Suprapubic skin (tissue), 3 donors: Measurements from ENCODE around the gene FNDC1.

Experiments used
- POLR2A ChIP-seq, 2 donors: fragments of 450-650 bp; IDR thresholded peaks; one replicate each; pipeline ENCODE4 v1.6.1; 2017; ENCODE audit warnings: antibody characterized with exemption in 2 of 2, mild to moderate bottlenecking in 2 of 2, moderate library complexity in 2 of 2
- TF ChIP-seq, protein P1 (sequence below), 2 donors: fragments of 200-600 bp in 1 of 2; fragments of 450-650 bp in 1 of 2; sonication (generic) in 1 of 2; IDR thresholded peaks; one replicate each; pipeline ENCODE4 v1.5.1; 2016 to 2019; ENCODE audit warnings: antibody characterized with exemption in 2 of 2, mild to moderate bottlenecking in 1 of 2, moderate library complexity in 1 of 2

- no peak for TF ChIP-seq POLR2A (IDR thresholded peaks at IDR 0.05)
- TF ChIP-seq, protein P1, sequence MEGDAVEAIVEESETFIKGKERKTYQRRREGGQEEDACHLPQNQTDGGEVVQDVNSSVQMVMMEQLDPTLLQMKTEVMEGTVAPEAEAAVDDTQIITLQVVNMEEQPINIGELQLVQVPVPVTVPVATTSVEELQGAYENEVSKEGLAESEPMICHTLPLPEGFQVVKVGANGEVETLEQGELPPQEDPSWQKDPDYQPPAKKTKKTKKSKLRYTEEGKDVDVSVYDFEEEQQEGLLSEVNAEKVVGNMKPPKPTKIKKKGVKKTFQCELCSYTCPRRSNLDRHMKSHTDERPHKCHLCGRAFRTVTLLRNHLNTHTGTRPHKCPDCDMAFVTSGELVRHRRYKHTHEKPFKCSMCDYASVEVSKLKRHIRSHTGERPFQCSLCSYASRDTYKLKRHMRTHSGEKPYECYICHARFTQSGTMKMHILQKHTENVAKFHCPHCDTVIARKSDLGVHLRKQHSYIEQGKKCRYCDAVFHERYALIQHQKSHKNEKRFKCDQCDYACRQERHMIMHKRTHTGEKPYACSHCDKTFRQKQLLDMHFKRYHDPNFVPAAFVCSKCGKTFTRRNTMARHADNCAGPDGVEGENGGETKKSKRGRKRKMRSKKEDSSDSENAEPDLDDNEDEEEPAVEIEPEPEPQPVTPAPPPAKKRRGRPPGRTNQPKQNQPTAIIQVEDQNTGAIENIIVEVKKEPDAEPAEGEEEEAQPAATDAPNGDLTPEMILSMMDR (IDR thresholded peaks at IDR 0.05), result no peak
These were observed 7.7 kb downstream of the FNDC1 start for GRCh38 chr6:159176913-159177312.
